Measurements from ENCODE around the gene ZNF76.

The ZNF76 gene

DNA sequence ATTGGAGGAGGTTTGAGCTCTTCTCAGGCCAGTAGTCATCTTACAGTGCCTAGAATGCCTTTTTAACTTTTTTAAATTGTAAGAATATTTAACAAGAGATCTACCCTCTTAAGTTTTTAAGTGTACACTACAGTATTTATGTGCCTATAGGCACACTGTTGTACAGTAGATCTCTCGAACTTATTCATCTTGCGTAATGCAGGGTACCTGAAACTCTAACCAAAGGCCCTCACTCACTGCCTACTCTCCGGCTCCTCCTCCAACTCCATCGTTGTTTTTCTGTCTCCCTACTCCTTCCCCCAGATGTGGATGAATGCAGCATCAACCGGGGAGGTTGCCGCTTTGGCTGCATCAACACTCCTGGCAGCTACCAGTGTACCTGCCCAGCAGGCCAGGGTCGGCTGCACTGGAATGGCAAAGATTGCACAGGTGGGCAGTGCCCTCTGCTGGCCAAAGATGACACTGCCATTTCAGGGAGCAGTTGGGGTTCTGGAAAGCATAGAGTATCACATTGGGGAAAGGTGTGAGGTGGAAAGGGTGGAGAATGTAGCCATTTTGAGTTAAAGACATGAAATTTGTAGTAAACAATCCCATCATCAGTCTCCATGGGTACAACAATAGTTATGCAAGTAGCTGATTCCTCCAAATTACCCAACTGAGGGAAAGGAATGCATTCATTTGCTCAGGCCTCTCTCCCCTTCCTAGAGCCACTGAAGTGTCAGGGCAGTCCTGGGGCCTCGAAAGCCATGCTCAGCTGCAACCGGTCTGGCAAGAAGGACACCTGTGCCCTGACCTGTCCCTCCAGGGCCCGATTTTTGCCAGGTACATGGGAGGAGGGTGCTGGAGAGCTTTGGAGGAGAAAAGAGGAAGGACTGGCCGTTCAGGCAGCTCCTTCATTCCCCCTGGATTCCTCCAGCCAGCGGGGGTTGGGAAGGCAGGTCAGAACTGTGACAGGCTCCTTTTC, 18.4 kb upstream of the ZNF76 start:
- TF ChIP-seq TAF1 (IDR thresholded peaks at IDR 0.05; ENCODE audit: borderline replicate concordance, insufficient read depth, low read length), result no peak
- no peak for TF ChIP-seq FOXP2 (optimal IDR thresholded peaks at IDR 0.05; ENCODE audit: borderline replicate concordance, extremely low read depth, extremely low read length, insufficient read depth)
- no peak for TF ChIP-seq POLR2AphosphoS5 (IDR thresholded peaks at IDR 0.05; ENCODE audit: low read depth, low read length)

DNA sequence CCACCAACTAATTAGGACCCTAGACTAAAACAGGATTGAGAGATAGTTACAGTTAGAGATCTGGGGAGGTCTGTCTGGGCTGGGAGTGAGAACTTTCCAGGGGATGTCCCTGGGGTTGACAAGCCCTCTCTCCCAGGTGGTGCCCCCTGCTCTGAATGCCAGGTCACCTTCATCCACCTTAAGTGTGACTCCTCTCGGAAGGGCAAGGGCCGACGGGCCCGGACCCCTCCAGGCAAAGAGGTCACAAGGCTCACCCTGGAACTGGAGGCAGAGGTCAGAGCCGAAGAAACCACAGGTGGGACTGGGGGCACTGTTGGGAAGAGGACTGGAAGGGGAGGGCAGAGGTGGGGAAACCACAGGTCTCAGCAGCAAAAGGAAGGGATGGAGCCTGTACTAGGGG, 17.0 kb upstream of the ZNF76 start:
- TF ChIP-seq SIN3A (IDR thresholded peaks at IDR 0.05; ENCODE audit: borderline replicate concordance, insufficient read depth, low read length) (no peak), TAF1 (IDR thresholded peaks at IDR 0.05; ENCODE audit: borderline replicate concordance, insufficient read depth, low read length) (no peak), POLR2AphosphoS5 (IDR thresholded peaks at IDR 0.05; ENCODE audit: low read depth, low read length) (no peak), FOXP2 (optimal IDR thresholded peaks at IDR 0.05; ENCODE audit: borderline replicate concordance, extremely low read depth, extremely low read length, insufficient read depth) (no peak)

DNA sequence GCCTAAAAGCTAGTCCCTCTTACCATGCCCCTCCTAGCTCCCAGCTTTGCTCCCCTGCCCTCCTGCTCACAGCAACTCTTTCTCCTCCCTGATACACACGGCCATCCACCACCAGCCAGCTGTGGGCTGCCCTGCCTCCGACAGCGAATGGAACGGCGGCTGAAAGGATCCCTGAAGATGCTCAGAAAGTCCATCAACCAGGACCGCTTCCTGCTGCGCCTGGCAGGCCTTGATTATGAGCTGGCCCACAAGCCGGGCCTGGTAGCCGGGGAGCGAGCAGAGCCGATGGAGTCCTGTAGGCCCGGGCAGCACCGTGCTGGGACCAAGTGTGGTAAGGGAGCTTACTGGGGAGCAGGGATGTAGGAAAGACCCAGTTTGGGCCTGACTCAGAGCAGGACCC, 16.6 kb upstream of the ZNF76 start:
- no peak for TF ChIP-seq SIN3A (IDR thresholded peaks at IDR 0.05; ENCODE audit: borderline replicate concordance, insufficient read depth, low read length)
- TF ChIP-seq, protein P1, sequence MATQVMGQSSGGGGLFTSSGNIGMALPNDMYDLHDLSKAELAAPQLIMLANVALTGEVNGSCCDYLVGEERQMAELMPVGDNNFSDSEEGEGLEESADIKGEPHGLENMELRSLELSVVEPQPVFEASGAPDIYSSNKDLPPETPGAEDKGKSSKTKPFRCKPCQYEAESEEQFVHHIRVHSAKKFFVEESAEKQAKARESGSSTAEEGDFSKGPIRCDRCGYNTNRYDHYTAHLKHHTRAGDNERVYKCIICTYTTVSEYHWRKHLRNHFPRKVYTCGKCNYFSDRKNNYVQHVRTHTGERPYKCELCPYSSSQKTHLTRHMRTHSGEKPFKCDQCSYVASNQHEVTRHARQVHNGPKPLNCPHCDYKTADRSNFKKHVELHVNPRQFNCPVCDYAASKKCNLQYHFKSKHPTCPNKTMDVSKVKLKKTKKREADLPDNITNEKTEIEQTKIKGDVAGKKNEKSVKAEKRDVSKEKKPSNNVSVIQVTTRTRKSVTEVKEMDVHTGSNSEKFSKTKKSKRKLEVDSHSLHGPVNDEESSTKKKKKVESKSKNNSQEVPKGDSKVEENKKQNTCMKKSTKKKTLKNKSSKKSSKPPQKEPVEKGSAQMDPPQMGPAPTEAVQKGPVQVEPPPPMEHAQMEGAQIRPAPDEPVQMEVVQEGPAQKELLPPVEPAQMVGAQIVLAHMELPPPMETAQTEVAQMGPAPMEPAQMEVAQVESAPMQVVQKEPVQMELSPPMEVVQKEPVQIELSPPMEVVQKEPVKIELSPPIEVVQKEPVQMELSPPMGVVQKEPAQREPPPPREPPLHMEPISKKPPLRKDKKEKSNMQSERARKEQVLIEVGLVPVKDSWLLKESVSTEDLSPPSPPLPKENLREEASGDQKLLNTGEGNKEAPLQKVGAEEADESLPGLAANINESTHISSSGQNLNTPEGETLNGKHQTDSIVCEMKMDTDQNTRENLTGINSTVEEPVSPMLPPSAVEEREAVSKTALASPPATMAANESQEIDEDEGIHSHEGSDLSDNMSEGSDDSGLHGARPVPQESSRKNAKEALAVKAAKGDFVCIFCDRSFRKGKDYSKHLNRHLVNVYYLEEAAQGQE (IDR thresholded peaks at IDR 0.05; ENCODE audit: insufficient read depth in 1 of 2, low read depth in 2 of 2, low read length in 2 of 2), result no peak
- no peak for TF ChIP-seq POLR2AphosphoS5 (IDR thresholded peaks at IDR 0.05; ENCODE audit: low read depth, low read length)
- no peak for TF ChIP-seq TAF1 (IDR thresholded peaks at IDR 0.05; ENCODE audit: borderline replicate concordance, insufficient read depth, low read length)
- TF ChIP-seq FOXP2 (optimal IDR thresholded peaks at IDR 0.05; ENCODE audit: borderline replicate concordance, extremely low read depth, extremely low read length, insufficient read depth), result no peak

DNA sequence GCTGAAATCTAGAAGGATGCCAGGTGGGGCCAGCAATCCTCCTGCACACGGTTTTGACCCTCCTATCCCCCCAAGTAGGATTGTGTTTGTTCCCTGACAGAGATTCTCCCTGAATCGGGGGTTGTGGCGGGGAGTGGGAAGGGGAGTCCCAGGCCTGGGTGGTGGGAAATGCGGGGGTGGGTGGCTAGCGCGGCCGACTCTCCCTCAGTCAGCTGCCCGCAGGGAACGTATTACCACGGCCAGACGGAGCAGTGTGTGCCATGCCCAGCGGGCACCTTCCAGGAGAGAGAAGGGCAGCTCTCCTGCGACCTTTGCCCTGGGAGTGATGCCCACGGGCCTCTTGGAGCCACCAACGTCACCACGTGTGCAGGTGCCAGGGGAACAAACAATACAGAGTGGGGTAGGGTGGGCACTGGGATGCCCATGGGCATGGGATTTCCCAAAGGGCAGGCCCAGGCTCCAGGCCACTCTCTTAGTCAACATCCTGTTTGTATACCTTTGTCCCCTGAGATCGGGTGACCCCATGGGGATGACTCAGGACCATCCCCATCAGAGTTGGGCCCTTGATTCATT, 16.1 kb upstream of the ZNF76 start:
- TF ChIP-seq FOXP2 (optimal IDR thresholded peaks at IDR 0.05; ENCODE audit: borderline replicate concordance, extremely low read depth, extremely low read length, insufficient read depth) (no peak), TAF1 (IDR thresholded peaks at IDR 0.05; ENCODE audit: borderline replicate concordance, insufficient read depth, low read length) (no peak), SIN3A (IDR thresholded peaks at IDR 0.05; ENCODE audit: borderline replicate concordance, insufficient read depth, low read length) (no peak), POLR2AphosphoS5 (IDR thresholded peaks at IDR 0.05; ENCODE audit: low read depth, low read length) (no peak)
- TF ChIP-seq, protein P1 (IDR thresholded peaks at IDR 0.05; ENCODE audit: insufficient read depth in 1 of 2, low read depth in 2 of 2, low read length in 2 of 2), result no peak

DNA sequence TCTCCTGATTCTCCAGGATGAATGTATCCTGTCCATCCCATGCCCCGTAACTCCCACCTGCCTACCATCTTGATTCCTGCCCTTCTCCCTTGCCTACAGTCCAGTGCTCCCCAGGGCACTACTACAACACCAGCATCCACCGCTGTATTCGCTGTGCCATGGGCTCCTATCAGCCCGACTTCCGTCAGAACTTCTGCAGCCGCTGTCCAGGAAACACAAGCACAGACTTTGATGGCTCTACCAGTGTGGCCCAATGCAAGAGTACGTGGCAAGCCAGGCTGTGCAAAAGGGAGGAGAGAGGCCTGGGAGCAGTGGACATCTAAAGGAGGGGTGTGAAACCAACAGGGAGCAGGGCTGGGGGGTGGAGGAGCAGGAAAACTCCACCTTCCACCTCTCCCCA, 15.0 kb upstream of the ZNF76 start:
- TF ChIP-seq POLR2AphosphoS5 (IDR thresholded peaks at IDR 0.05; ENCODE audit: low read depth, low read length), result no peak
- TF ChIP-seq SIN3A (IDR thresholded peaks at IDR 0.05; ENCODE audit: borderline replicate concordance, insufficient read depth, low read length), result no peak
- TF ChIP-seq FOXP2 (optimal IDR thresholded peaks at IDR 0.05; ENCODE audit: borderline replicate concordance, extremely low read depth, extremely low read length, insufficient read depth), result no peak
- TF ChIP-seq TAF1 (IDR thresholded peaks at IDR 0.05; ENCODE audit: borderline replicate concordance, insufficient read depth, low read length), result no peak
- TF ChIP-seq, protein P1 (IDR thresholded peaks at IDR 0.05; ENCODE audit: insufficient read depth in 1 of 2, low read depth in 2 of 2, low read length in 2 of 2), result no peak

Data from PFSK-1 (cell line).